ENCODE results near the gene FBXO8.

The FBXO8 gene

GRCh38 chr4:174244441-174244840 is 39.0 kb downstream of the FBXO8 start (continued):
- TF ChIP-seq PRDM10 (tag by site-specific recombination; IDR thresholded peaks at IDR 0.05) (no peak), ZNF324 (tag by site-specific recombination; IDR thresholded peaks at IDR 0.05) (no peak), WT1 (tag by site-specific recombination; IDR thresholded peaks at IDR 0.05) (no peak), ZNF157 (tag by site-specific recombination; IDR thresholded peaks at IDR 0.05) (no peak), ZNF626 (tag by site-specific recombination; IDR thresholded peaks at IDR 0.05) (no peak), ZNF510 (tag by site-specific recombination; IDR thresholded peaks at IDR 0.05; ENCODE audit: insufficient replicate concordance) (no peak), ZNF174 (tag by site-specific recombination; IDR thresholded peaks at IDR 0.05) (no peak), KLF10 (tag by site-specific recombination; IDR thresholded peaks at IDR 0.05) (no peak)

GRCh38 chr4:174241162-174241561 is 42.3 kb downstream of the FBXO8 start:
- H3K36me3 ChIP-seq (ENCODE audit: control insufficient read depth in 2 of 2, insufficient read depth in 1 of 2, low read length in 2 of 2), result peaks cover 0 to 5% of the 10 kb centered on the region in 2 experiments; a peak in 2 of 3 replicates
- H3K27ac ChIP-seq (ENCODE audit: extremely low read depth, low read depth, low read length), result no peak overlapping the region
- H3K4me1 ChIP-seq (ENCODE audit: control insufficient read depth, insufficient read depth, low read length), result no peaks in the 10 kb centered on the region
- ChIA-PET CTCF (no interaction called here), POLR2A (no interaction called here)
- H3K4me3 ChIP-seq (ENCODE audit: low read depth, low read length), result no peak overlapping the region
- no peak for TF ChIP-seq ZNF776 (tag by site-specific recombination; IDR thresholded peaks at IDR 0.05; ENCODE audit: borderline replicate concordance)
- no peak for TF ChIP-seq TRIM28 (IDR thresholded peaks at IDR 0.05; ENCODE audit: borderline replicate concordance, low read length)
- no peak for TF ChIP-seq ZNF704 (tag by site-specific recombination; IDR thresholded peaks at IDR 0.05)
- TF ChIP-seq ZNF792 (tag by site-specific recombination; IDR thresholded peaks at IDR 0.05), result no peak
- TF ChIP-seq ZNF76 (tag by site-specific recombination; IDR thresholded peaks at IDR 0.05; ENCODE audit: borderline replicate concordance, low read depth), result no peak
- no peak for TF ChIP-seq ZNF658 (tag by site-specific recombination; IDR thresholded peaks at IDR 0.05)
- no peak for TF ChIP-seq ZFP37 (tag by site-specific recombination; IDR thresholded peaks at IDR 0.05)
- TF ChIP-seq PRDM6 (tag by site-specific recombination; IDR thresholded peaks at IDR 0.05), result no peak
- no peak for TF ChIP-seq RBAK (tag by site-specific recombination; IDR thresholded peaks at IDR 0.05)
- H3K9me3 ChIP-seq (ENCODE audit: control insufficient read depth, insufficient read depth, low read depth, low read length), result no peaks in the 10 kb centered on the region

GRCh38 chr4:174236359-174236758 is 47.1 kb downstream of the FBXO8 start:
- H3K27ac ChIP-seq (ENCODE audit: extremely low read depth, low read depth, low read length), result no peak overlapping the region
- no peak overlapping the region for H3K4me3 ChIP-seq (ENCODE audit: low read depth, low read length)
- H3K36me3 ChIP-seq (ENCODE audit: control insufficient read depth in 2 of 2, insufficient read depth in 1 of 2, low read length in 2 of 2), result peaks cover 0 to 5% of the 10 kb centered on the region in 2 experiments
- CTCF ChIA-PET, result no interaction called here
- POLR2A ChIA-PET, result no interaction called here
- TF ChIP-seq ZNF626 (tag by site-specific recombination; IDR thresholded peaks at IDR 0.05) (no peak), ZNF398 (tag by site-specific recombination; IDR thresholded peaks at IDR 0.05) (no peak), ZNF777 (tag by site-specific recombination; IDR thresholded peaks at IDR 0.05; ENCODE audit: borderline replicate concordance) (no peak), ZNF600 (tag by site-specific recombination; IDR thresholded peaks at IDR 0.05) (no peak)
- no peaks in the 10 kb centered on the region for H3K4me1 ChIP-seq (ENCODE audit: control insufficient read depth, insufficient read depth, low read length)
- H3K9me3 ChIP-seq (ENCODE audit: control insufficient read depth, insufficient read depth, low read depth, low read length), result no peaks in the 10 kb centered on the region

All from HEK293 (cell line).